GM21737 (cell line): ENCODE results near the gene LRRC59.

Experiments
- ATAC-seq: cut with Tn5 transposase; IDR thresholded peaks from one replicate; pipeline ENCODE4 v1.9.1; 2021; ENCODE audit warnings: mild to moderate bottlenecking, moderate library complexity; ENCODE audit not compliant: unreplicated experiment

Gene LRRC59

GRCh38 chr17:50363217-50364060 lies 33.9 kb downstream of the LRRC59 start:
- no peak for ATAC-seq

GRCh38 chr17:50362661-50363060 lies 34.7 kb downstream of the LRRC59 start:
- ATAC-seq: no peak

GRCh38 chr17:50361561-50362480 lies 35.5 kb downstream of the LRRC59 start:
- ATAC-seq: no peak

- no peak for ATAC-seq
These were observed 36.7 kb downstream of the LRRC59 start for GRCh38 chr17:50360486-50361115.

GRCh38 chr17:50359998-50360461 lies 37.3 kb downstream of the LRRC59 start:
- ATAC-seq: no peak

- ATAC-seq: no peak
These were observed 38.2 kb downstream of the LRRC59 start for GRCh38 chr17:50359005-50359699.

- ATAC-seq: no peak
These were observed 39.1 kb downstream of the LRRC59 start for GRCh38 chr17:50358177-50358576.

- ATAC-seq: no peak
These were observed 40.3 kb downstream of the LRRC59 start for GRCh38 chr17:50356892-50357510.

- no peak for ATAC-seq
These were observed 40.9 kb downstream of the LRRC59 start for GRCh38 chr17:50356418-50356817.

- ATAC-seq: no peak
These were observed 41.5 kb downstream of the LRRC59 start for GRCh38 chr17:50355701-50356341.

GRCh38 chr17:50355336-50355700 lies 42.0 kb downstream of the LRRC59 start:
- no peak for ATAC-seq

GRCh38 chr17:50354776-50355175 lies 42.5 kb downstream of the LRRC59 start:
- ATAC-seq: no peak

GRCh38 chr17:50354198-50354597 lies 43.1 kb downstream of the LRRC59 start:
- ATAC-seq: no peak

GRCh38 chr17:50353600-50354195 lies 43.6 kb downstream of the LRRC59 start:
- no peak for ATAC-seq

GRCh38 chr17:50352693-50353599 lies 44.4 kb downstream of the LRRC59 start:
- ATAC-seq: no peak

- ATAC-seq: no peak
These were observed 45.1 kb downstream of the LRRC59 start for GRCh38 chr17:50352072-50352692.

- ATAC-seq: no peak
These were observed 46.6 kb downstream of the LRRC59 start for GRCh38 chr17:50350733-50351132.

GRCh38 chr17:50349243-50349600 lies 48.1 kb downstream of the LRRC59 start:
- ATAC-seq: no peak
